Measurements from ENCODE around the gene ZC3H14.

Gene ZC3H14

GRCh38 chr14:88562831-88563686 is at the start of gene ZC3H14:
Gene ZC3H14 (plus strand): TSS chr14:88563037. CDS start chr14:88563134, 97 bp downstream.
- peak; percentile 98 for DNase-seq (ENCODE audit: low spot score)
- TF ChIP-seq CTCF (IDR thresholded peaks at IDR 0.05; ENCODE audit: extremely low read depth, missing control alignments), result no peak

- no peak for TF ChIP-seq CTCF (IDR thresholded peaks at IDR 0.05; ENCODE audit: extremely low read depth, missing control alignments)
- no peak for DNase-seq (ENCODE audit: low spot score)
Observed at GRCh38 chr14:88515499-88516221, 47.2 kb upstream of the ZC3H14 start.

- no peak for TF ChIP-seq CTCF (IDR thresholded peaks at IDR 0.05; ENCODE audit: extremely low read depth, missing control alignments)
- DNase-seq (ENCODE audit: low spot score), result no peak
Observed at GRCh38 chr14:88516861-88517357, 45.9 kb upstream of the ZC3H14 start.

GRCh38 chr14:88518592-88519512 is 44.0 kb upstream of the ZC3H14 start:
- DNase-seq (ENCODE audit: low spot score), result no peak
- no peak for TF ChIP-seq CTCF (IDR thresholded peaks at IDR 0.05; ENCODE audit: extremely low read depth, missing control alignments)

- no peak for TF ChIP-seq CTCF (IDR thresholded peaks at IDR 0.05; ENCODE audit: extremely low read depth, missing control alignments)
- no peak for DNase-seq (ENCODE audit: low spot score)
Observed at GRCh38 chr14:88519907-88520306, 42.9 kb upstream of the ZC3H14 start.

- TF ChIP-seq CTCF (IDR thresholded peaks at IDR 0.05; ENCODE audit: extremely low read depth, missing control alignments), result no peak
- no peak for DNase-seq (ENCODE audit: low spot score)
Observed at GRCh38 chr14:88521818-88522217, 41.0 kb upstream of the ZC3H14 start.

Data from GM20000 (cell line).